ENCODE results near the gene TBC1D22A.
"Not testable (repeated sequence)": the region's sequence is repeated elsewhere in the genome, so short reads cannot be mapped to it uniquely, and the experiment has no call there.

Gene TBC1D22A, protein sequence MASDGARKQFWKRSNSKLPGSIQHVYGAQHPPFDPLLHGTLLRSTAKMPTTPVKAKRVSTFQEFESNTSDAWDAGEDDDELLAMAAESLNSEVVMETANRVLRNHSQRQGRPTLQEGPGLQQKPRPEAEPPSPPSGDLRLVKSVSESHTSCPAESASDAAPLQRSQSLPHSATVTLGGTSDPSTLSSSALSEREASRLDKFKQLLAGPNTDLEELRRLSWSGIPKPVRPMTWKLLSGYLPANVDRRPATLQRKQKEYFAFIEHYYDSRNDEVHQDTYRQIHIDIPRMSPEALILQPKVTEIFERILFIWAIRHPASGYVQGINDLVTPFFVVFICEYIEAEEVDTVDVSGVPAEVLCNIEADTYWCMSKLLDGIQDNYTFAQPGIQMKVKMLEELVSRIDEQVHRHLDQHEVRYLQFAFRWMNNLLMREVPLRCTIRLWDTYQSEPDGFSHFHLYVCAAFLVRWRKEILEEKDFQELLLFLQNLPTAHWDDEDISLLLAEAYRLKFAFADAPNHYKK

DNA sequence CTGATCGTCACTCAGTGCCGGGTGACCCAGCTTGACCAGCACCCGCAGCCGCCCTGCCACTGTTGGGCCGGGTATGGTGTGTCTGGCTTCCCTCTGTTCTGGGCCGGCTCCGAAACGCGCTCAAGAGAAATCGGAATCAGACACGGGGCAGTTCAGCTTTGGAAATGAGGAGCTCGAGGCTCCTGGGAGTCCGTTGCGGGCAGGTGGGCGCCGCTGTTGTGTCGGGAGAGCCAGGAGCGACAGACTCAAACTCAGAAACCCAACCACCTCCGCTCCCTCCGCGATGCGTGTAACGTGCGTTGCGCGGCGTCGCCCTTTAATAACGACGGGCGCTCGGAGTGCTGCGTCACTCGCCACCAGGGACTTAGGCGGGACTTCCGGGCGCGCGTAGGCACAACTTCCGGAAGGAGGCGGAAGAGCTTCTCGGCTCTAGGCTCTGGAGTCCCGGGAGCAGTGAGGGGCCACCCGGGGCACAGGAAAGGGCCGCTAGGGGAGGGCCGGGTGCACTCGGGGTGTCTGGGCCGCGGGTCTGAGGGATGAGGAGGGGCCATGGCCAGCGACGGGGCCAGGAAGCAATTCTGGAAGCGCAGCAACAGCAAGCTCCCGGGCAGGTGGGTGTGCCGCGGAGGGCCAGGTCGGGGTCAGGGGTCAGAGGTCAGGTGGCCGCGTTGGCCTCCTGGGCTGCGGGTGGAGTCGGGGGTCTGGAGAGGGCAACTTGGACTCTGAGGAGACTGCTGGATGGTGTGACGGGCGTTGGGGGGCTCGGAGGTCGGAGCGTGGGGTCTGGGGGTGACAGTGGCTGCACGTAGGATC, at the start of gene TBC1D22A:
TSS of gene TBC1D22A (plus strand) at position 413 of the 813 bp plus-strand sequence. CDS start at position 550, 137 bp downstream.
- peak; percentile 96 for DNase-seq (ENCODE audit: low read depth)

DNA sequence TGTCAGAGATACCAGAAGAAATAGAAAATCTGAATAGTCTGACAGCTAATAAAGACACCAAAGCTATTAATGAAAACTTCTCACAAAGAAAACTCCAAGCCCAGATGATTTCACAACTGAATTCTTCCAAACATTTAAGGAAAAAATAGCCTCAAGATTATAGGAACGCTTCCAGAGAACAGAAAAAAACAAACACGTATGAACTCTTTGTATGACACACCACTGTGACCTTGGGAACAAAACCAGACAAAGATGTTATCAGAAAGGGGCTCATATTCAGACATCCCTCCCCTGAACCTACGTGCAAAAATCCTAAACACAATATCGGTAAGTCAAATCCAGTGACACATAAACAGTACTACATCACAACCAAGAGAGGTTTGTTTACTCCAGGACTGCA, 47.9 kb upstream of the TBC1D22A start:
- DNase-seq (ENCODE audit: low read depth) = peak; percentile 78

DNA sequence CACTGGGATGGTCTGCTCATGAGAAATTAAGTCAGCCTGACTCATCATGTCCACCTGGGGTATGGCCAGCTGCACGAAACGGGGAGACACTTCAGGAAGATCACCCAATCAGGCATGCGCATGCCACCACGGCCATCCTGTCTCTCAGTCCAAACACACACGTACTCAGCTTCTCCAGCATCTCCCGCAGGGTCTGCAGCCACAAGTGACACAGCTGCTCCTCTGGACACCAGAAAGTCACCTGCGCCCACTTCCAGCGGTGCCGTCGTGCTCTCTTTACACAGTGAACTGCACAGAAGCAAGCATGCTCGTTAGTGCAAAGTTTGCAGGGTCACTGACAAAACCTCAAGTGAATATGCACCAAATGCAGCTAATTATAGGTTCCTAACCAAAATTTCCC, 42.5 kb upstream of the TBC1D22A start:
- no peak for DNase-seq (ENCODE audit: low read depth)

DNA sequence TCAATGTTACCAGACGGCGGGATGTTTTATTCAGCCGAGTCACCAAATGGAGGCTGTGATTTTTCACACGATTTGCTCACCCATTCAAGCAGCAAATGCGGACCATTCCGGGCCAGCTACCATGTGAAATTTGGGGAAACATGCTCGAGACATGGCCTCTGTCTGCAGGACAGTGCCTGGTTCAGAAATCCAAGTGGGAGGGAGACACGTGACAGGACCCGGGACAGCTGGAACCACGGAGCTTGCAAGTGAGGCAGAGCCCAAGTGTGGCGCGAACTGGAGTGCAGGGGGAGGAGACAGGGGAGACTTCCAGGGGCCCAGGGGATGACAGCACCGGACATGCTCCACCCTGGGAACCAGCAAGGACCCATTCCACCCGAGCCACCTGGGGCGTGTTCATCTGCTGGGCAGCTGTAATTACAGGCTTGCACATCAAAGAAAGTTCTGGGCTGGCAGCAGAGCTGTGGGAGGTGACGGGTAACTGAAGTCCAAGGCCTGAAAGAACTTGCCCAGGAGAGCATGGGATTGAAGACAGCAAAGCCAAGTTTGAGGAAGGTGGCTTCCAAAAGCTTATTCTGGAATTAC, 40.9 kb upstream of the TBC1D22A start:
- no peak for DNase-seq (ENCODE audit: low read depth)

DNA sequence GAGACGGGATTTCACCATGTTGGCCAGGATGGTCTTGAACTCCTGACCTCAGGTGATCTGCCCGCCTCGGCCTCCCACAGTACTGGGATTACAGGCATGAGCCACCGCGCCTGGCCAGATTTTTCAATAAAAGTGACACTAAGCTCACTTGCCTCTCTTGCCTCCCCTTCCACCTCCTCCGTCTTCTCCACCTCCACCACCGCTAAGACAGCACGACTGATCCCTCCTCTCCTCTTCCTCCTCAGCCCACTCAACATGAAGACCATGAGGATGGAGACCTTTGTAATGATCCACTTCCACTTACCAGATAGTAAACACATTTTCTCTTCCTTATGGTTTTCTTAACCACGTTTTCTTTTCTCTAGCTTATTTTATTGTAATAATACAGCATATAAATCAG, 38.6 kb upstream of the TBC1D22A start:
- no peak for DNase-seq (ENCODE audit: low read depth)

DNA sequence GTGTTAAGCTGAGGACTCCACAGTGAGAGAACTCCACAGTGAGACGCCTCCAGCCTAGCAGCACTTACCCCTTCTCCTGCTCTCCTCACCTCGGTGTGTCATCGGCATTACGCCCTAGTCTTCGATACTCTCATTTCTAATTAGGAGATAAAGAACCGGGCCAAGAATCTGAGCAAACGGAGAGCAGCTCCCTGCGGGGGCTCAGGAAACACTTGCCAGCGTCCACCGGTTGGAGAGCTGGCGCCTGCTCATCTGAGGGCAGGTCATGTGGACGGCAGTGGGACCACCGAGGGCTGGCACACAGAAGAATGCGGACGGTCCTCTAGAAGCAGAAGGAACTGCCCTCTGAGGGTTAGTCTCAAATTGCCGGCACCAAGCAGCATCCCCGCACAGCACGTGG, 37.4 kb upstream of the TBC1D22A start:
- no peak for DNase-seq (ENCODE audit: low read depth)

DNA sequence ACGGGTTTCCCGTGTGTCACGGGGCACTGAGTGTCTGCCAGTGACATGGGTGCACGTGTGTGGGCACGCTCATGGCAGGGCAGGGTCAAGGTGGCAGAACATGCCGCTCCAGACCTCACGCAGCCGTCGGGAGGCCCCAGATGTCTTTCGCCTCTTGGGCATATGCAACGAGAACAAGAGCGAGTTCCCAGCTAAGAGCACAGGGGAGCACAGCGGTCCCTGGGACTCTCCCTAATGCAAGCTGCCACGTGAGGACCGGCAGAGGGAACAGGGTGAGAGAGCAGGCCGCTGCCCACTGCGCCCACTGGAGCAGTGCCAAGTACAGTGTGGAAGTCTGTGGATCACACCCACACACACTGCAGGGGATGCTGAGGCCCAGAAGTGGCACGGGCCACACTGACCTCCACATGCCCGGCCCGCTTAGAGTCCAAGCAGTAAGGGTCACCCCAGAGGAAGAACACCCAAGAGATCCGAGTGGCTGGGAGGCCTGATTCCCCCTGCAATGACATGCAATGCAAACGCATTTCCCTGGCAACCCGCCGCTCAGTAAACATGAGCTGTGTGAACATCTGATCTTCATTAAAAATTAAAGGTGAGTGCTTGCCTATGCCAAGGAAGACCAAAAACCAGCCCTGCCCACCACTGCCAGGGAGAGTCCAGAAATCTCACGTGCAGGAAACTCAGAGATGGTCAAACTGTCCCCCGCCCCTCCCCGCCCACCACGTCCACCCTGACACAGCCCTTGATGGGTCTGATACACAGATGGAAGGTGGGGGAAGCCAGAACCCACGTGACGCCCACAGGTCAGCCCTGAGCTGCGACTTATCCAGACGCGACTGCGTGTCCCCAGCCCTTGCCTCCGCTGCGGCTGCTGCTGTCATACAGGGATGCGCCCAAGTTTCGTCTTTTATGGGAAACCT, 36.1 kb upstream of the TBC1D22A start:
- DNase-seq (ENCODE audit: low read depth) = peak; percentile 39

DNA sequence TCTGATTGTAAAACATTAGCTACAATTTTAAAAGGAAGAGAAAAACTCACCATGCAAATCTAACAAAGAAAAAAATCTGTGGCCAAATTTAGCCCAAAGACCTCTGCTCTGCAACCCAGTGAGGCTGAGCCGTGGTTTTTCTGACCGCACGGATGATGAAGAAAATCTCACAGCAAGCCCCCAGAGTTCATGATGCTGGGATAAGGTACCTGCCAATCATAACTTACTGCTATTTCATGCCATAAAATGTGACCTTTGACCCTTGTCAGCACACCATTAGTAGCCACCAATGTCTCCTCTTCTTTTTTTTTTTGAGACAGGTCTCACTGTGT, 35.5 kb upstream of the TBC1D22A start:
- no peak for DNase-seq (ENCODE audit: low read depth)

DNA sequence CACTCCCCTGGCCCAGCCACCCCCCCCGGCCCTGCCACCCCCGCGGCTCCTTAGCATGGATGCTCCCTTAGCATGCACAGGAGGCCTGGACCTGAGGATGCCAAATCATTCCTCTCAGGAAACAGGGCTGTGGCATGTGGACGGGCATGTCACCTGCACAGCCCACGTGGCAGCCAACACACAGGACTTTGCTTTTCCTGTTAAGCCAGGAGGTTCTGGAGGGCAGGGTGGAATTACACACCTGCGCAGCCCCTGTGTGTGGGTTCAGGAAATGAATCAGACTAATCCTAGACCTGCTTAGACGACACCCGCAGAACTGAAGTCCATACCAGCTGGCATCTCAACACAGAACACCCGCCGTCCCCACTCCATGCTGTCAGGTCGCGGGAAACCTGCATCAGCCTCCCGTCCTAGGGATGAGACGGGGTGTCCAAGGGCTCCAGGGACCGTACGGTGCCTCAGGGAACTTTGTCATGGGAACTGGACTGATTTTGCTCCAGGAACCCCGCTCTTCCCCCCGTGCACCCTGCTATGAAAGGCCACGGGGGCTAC, 34.6 kb upstream of the TBC1D22A start:
- DNase-seq (ENCODE audit: low read depth) = no peak

DNA sequence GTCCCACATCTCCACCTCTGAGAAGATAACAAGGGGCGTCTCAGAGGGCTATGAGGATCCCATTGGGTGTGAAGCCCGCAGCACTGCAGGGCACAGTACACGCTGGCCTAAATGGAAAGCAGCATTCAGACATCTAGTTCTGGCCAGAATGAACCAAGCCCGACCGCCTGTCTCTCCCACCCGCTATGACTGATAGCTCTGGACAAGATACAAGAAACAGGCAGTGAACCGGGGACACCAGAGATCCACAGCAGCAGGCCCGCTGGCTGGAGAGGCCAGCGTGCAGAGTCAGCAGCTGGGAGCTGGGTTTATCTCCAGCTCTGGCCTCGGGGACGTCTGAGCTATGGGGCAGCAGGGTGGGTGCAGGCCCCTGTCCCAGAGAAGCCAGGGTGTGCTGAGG, 34.0 kb upstream of the TBC1D22A start:
- DNase-seq (ENCODE audit: low read depth) = no peak

DNA sequence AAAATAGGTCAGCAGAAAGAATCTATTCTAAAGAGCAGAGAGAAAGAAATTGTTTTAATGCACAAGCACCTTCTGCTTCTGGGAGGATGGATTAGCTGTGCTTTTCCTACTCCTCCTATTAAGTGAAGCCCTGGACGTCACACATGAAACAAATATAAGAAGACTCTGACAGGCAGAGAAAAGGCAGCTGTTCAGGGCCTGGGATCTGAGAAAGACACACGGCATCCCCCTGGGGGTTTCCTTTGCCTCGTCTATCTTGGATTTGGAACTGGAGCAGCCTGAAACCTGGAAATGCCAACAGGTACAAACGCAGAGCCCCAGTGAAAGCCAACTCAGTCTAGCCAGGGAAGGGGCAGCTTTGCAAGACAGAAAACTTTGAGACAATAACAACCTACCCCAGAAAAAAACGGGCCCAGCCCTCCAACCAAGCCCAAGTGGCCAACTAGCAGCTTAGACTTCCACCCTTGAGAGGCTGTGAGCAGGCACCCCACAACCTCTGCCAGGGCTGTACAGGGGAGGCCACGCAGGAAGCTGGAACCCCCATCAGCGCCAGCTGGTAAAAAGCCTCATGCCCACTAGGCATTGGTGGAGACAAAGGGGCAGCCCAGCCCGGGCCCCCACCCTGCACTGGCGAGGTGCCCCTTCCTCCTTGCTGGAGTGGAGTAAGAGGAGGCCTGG, 31.7 kb upstream of the TBC1D22A start:
- DNase-seq (ENCODE audit: low read depth) = no peak

DNA sequence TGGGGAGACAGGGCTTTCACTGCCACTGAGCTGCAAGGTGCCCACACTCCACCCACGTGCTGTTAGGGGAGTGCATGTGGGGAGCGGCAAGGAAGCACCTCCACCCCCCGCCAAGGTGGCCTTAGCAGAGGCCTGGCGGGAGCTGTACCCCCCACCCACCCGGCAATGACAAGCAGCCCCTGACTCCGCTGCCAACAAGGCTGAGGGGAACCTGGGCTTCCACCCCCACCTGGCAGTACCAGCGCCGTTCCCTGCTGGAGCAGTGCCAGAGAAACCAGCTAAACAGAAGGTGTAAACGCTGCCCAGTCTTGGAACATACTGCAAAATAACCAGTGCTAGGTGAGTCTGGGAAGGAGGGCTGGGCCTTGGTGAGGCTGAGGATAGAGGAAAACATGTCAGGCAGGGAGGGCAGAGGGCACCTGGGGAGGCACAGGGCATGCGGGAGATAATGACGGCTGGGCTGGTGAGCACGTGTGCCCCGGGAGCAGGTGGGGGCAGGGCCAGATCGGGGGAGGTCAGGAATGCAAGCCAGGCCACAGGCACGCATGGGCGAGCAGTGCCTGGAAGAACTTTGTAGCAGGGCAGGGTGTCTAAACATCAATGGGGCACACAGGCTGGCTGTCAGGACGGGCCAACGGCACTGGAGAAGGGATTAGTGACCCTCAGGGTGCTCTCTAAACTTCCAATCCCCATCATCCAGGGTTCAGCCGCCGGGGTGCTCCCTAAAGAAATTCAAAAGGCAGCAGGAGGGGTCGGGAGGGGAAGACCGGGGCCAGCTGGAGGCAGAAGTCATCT, 31.0 kb upstream of the TBC1D22A start:
- DNase-seq (ENCODE audit: low read depth) = peak; percentile 19

DNA sequence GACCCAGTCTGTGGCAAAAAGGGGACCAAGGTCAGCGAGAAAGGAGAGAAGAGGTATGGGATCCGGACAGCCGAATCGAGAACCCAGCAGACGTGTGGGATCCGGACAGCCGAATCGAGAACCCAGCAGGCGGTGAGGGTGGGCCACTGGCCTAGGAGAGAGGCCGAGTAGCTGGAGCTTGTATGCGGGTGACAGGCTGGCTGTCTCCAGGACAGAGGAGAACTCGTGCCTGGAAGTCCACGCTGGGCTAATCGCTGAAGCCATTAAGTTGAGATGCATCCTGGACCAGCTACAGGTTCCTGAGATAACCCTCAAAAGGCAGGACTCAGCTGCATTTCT, 30.4 kb upstream of the TBC1D22A start:
- no peak for DNase-seq (ENCODE audit: low read depth)

DNA sequence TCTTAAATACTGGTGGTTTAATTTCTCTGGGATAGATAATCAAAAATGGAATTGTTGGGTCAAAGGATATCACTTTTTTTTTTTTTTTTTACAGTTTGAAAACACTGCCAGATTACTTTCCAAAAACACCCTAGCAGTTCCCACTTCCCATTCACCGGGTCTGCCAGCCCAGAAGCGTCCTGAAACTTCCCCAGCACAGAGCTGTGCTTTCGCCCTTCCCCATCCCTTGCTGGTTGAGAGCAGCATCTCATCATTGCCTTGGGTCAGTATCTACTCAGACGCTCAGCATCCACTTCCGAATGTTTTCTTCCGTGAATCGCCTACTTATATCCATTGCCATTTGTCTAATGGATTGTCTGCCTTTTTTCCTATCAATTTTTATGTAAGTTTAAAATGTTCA, 29.9 kb upstream of the TBC1D22A start:
- DNase-seq (ENCODE audit: low read depth) = no peak

DNA sequence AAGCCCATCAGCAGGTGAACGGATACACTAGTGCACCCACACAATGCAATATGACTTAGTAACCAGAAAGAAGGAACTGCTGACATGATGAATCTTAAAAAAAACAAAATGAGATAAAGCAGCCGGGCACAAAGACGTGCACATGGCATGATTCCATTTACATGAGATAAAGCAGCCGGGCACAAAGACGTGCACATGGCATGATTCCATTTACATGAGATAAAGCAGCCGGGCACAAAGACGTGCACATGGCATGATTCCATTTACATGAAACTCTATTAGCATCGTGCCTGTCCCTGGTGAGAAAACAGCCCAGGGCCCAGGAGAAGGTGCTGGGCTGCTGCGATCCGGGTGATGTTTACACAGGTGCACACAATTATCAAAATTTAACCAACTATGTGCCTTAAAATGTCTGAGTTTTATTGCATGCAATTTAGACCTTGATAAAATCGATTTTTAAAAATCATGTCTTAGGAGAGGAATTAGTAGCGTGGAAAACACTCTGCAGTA, 28.2 kb upstream of the TBC1D22A start:
- not testable (repeated sequence) for DNase-seq (ENCODE audit: low read depth)

DNA sequence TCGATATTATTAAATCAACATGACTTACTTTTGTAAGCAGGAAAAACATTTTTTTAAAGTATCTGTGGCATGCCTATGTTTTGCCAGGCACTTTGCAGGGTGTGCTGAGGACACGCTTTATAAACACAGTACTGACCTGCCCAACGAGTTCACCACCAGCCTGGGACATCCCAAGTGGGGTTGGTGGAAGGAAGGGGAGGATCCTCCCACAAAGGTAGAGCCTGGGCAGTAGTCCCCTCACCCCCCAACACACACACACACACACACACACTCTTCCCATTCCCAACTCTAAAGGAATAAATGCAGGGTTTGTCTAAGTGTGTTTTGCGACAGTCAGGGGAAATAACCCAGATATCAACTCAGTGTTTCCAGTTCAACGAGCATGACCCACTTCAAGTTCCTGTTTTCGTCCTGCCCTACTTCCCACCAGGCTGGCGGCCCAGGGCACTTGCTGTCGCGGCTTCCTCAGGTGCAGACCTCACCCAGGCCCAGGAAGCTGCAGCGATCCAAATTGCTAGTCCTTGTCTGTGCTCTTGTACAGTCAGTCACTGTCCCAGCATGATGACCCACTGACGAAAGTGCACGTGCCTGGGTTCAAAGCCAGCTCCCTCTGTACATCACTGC, 27.5 kb upstream of the TBC1D22A start:
- peak; percentile 24 for DNase-seq (ENCODE audit: low read depth)

DNA sequence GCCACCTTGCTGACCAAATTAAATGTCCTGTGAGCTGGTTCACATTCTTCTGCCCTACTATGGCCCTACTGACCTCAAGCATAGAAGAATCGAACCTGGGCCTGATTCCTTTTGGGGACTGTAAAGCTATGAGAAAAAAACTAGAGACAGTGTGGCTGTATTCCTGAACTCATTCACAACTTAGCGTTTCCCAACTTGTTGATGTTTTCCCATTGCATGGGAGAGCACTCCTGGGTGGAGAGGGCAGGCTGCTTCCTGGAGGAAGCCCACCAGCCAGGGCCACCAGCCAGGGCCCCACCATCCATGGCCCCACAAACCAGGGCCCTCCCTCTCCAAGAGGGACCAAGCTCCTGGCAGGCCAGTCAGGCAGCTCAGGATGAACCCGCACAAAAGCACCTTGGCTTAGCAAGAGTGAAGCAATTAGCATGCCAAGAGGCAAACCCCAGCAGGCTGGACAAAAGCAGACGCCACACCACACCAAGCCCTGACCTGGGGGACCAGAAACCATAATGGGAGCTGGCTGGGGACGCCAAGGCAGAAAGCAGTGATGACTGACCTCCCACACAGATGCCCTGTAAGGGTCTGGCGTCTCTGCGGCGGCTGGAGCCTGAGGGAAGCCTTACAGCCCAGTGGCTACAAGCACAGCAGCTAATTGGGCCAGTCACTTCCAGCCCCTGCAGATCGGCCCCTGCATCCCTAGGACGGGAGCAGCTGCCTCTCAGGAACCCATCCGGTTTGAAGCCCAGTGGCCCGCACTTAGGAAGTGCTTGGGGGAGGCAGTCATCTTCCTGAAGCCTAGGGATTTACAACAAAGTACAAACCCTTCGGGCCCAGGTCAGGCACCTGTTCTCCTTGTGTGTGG, 26.5 kb upstream of the TBC1D22A start:
- DNase-seq (ENCODE audit: low read depth) = peak; percentile 36

DNA sequence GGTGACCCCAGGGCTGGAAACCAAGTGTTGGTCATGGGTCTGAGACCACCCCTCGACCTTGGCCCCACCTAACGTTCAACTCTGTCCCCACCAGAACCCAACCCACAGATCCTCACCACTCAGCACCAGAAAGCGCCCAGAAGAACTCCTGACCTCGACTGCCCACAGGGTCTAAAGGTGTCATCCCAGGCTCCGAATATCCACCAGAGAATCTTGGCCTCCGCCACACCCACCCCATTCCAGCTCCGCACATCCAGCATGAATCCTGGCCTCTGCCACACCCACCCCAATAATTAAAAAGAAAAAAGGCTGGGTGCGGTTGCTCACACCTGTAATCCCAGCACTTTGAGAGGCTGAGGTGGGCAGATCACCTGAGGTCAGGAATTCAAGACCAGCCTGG, 25.7 kb upstream of the TBC1D22A start:
- no peak for DNase-seq (ENCODE audit: low read depth)

Measured in iris pigment epithelial cell (primary cell).